ENCODE measurements around the gene PPA1.

Gene PPA1

DNA sequence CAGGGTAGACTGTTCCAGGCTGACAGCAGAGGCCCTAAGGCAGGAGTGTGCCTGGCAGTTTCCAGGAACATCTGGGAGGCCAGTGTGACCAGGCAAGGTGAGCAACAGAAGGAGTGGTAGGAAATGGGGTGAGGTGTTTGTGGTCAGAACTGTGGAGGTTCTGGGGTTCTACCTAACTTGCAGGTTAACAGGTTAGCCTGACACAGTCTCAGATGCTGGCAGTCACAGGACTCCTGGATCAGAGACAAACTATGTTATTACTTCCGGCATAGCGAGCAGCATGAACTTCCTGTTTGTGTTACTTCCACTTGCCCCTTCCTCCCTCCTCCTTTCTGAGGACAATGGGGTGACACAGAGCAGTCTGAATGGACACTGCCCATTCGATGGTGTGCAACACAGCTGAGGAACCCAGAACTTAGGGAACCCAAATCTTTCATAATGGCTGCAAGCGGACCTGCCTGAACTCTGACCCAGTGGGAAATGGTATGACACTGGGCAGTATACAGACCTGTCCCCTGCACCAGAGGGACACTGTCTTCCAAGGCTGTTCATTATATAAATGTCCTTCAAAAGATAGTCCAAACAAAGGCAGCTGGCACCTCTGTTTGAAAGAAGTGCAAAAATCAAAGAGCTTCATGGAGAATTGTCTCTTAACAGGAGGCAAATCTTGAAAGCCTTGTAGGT, 59.0 kb downstream of the PPA1 start:
- Histone ChIP-seq H3K4me1 (ENCODE audit: control insufficient read depth, insufficient read depth, low read length) (no peaks in the 10 kb centered on the region), H3K27me3 (ENCODE audit: control insufficient read depth, insufficient read depth, low read length, poor library complexity, severe bottlenecking) (no peaks in the 10 kb centered on the region), H3K27ac (ENCODE audit: insufficient read depth, low read depth, low read length, poor library complexity, severe bottlenecking) (no peak overlapping the region), H3K9me3 (ENCODE audit: control insufficient read depth, low read length) (no peaks in the 10 kb centered on the region), H3K4me3 (ENCODE audit: insufficient read depth, low read depth, low read length) (no peak overlapping the region), H3K36me3 (ENCODE audit: control insufficient read depth, insufficient read depth, low read length) (no peaks in the 10 kb centered on the region)
- WGBS, 2 experiments, result 92 to 93% methylated on average over 4 of the region's 4 CpGs

DNA sequence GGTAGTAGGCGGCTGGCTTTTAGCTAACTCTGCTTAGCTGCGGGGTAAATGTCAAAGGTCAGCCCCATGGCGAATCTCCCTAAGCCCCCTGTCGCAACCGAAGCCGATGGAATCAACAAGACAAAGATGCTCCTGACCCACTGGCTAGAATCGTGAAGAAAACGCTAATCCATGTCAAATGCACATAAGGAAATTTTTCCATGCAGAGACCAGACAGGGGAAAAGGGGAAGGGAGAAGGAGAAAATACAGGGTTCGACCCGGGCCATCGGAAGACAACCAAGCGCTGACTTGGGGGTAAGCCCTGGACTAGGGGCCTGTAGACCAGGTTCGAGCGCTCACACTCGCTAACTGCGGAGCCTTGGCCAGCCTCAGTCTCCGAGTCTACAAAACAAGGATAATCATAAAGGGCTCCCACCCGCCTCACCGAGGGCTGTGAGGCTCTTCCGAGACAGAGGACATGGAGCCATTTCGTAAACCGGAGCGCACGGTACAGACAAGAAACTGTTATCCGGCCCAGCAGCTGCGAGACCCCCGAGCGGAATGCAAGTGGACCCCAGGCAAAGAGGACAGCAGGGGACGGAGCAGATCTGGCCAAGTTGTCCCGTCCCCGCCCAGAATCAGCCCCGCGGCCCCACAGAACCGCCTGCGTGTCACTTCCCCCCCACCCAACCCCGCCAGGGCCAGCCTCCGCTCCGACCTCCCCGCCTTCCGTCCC, 63.4 kb downstream of the PPA1 start:
- peak overlapping the region; percentile 93 for H3K27ac ChIP-seq (ENCODE audit: insufficient read depth, low read depth, low read length, poor library complexity, severe bottlenecking)
- H3K4me1 ChIP-seq (ENCODE audit: control insufficient read depth, insufficient read depth, low read length), result peaks cover 7% of the 10 kb centered on the region
- no peaks in the 10 kb centered on the region for H3K9me3 ChIP-seq (ENCODE audit: control insufficient read depth, low read length)
- H3K4me3 ChIP-seq (ENCODE audit: insufficient read depth, low read depth, low read length), result peak overlapping the region; percentile 99
- WGBS, 2 experiments, result 0 to 1% methylated on average over 39 of the region's 40 CpGs
- no peaks in the 10 kb centered on the region for H3K27me3 ChIP-seq (ENCODE audit: control insufficient read depth, insufficient read depth, low read length, poor library complexity, severe bottlenecking)
- peaks cover 5% of the 10 kb centered on the region for H3K36me3 ChIP-seq (ENCODE audit: control insufficient read depth, insufficient read depth, low read length)

DNA sequence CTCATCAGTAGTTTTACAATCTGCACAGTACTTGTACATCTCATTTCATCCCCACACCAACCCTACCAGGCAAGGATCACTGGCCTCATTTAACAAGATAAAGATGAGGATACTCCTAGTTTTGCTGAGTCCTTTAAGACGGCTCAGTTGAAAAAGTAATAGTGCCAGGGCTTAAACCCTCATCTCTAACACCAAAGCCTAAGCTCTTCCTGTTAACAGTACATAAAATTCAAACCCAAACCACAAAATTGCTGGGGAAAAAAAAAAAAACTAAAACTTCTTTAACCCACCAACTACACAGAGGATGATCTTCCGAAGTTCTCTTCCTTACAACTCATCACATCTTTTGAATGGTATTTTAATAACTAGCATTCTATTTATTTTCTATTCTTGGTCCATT, 64.2 kb downstream of the PPA1 start:
- no peaks in the 10 kb centered on the region for H3K9me3 ChIP-seq (ENCODE audit: control insufficient read depth, low read length)
- peaks cover 9% of the 10 kb centered on the region for H3K36me3 ChIP-seq (ENCODE audit: control insufficient read depth, insufficient read depth, low read length)
- peak overlapping the region; percentile 99 for H3K4me3 ChIP-seq (ENCODE audit: insufficient read depth, low read depth, low read length)
- peaks cover 7% of the 10 kb centered on the region for H3K4me1 ChIP-seq (ENCODE audit: control insufficient read depth, insufficient read depth, low read length)
- 78 to 79% methylated on average over 2 of the region's 2 CpGs for WGBS, 2 experiments
- H3K27ac ChIP-seq (ENCODE audit: insufficient read depth, low read depth, low read length, poor library complexity, severe bottlenecking), result no peak overlapping the region
- no peaks in the 10 kb centered on the region for H3K27me3 ChIP-seq (ENCODE audit: control insufficient read depth, insufficient read depth, low read length, poor library complexity, severe bottlenecking)

GRCh38 chr10:70167246-70167645, 66.0 kb downstream of the PPA1 start:
- 95 to 97% methylated on average over 7 of the region's 7 CpGs for WGBS, 2 experiments
- Histone ChIP-seq H3K4me3 (ENCODE audit: insufficient read depth, low read depth, low read length) (no peak overlapping the region), H3K4me1 (ENCODE audit: control insufficient read depth, insufficient read depth, low read length) (peaks cover 14% of the 10 kb centered on the region), H3K27me3 (ENCODE audit: control insufficient read depth, insufficient read depth, low read length, poor library complexity, severe bottlenecking) (no peaks in the 10 kb centered on the region), H3K9me3 (ENCODE audit: control insufficient read depth, low read length) (no peaks in the 10 kb centered on the region), H3K27ac (ENCODE audit: insufficient read depth, low read depth, low read length, poor library complexity, severe bottlenecking) (no peak overlapping the region), H3K36me3 (ENCODE audit: control insufficient read depth, insufficient read depth, low read length) (peaks cover 10% of the 10 kb centered on the region)

- no peak overlapping the region for H3K27ac ChIP-seq (ENCODE audit: insufficient read depth, low read depth, low read length, poor library complexity, severe bottlenecking)
- no peaks in the 10 kb centered on the region for H3K9me3 ChIP-seq (ENCODE audit: control insufficient read depth, low read length)
- H3K4me1 ChIP-seq (ENCODE audit: control insufficient read depth, insufficient read depth, low read length), result peaks cover 14% of the 10 kb centered on the region
- H3K36me3 ChIP-seq (ENCODE audit: control insufficient read depth, insufficient read depth, low read length), result peaks cover 10% of the 10 kb centered on the region
- H3K27me3 ChIP-seq (ENCODE audit: control insufficient read depth, insufficient read depth, low read length, poor library complexity, severe bottlenecking), result no peaks in the 10 kb centered on the region
- WGBS, 2 experiments, result 93 to 96% methylated on average over 3 of the region's 3 CpGs
- no peak overlapping the region for H3K4me3 ChIP-seq (ENCODE audit: insufficient read depth, low read depth, low read length)
These were observed 66.8 kb downstream of the PPA1 start for GRCh38 chr10:70166394-70166793.

DNA sequence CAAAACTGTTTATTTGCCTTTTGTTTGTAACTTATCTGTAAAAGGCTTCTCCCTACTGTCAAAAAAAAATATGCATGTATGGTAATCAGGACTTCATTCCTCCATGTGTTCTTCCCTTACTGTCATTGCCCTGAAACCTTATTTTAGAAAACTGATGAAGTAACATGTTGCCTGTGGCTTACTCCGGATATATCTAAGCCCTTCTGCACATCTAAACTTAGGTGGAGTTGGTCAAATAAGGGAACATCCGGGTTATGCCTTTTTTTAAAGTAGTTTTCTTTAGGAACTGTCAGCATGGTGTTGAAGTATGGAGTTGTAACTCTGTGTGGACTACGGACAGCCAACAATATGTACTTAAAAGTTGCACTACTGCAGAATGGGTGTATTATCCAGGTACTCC, 69.1 kb downstream of the PPA1 start:
- H3K4me3 ChIP-seq (ENCODE audit: insufficient read depth, low read depth, low read length), result no peak overlapping the region
- H3K9me3 ChIP-seq (ENCODE audit: control insufficient read depth, low read length), result no peaks in the 10 kb centered on the region
- H3K36me3 ChIP-seq (ENCODE audit: control insufficient read depth, insufficient read depth, low read length), result peaks cover 10% of the 10 kb centered on the region
- no peak overlapping the region for H3K27ac ChIP-seq (ENCODE audit: insufficient read depth, low read depth, low read length, poor library complexity, severe bottlenecking)
- H3K27me3 ChIP-seq (ENCODE audit: control insufficient read depth, insufficient read depth, low read length, poor library complexity, severe bottlenecking), result no peaks in the 10 kb centered on the region
- peaks cover 14% of the 10 kb centered on the region for H3K4me1 ChIP-seq (ENCODE audit: control insufficient read depth, insufficient read depth, low read length)
- 93 to 96% methylated on average over 3 of the region's 3 CpGs for WGBS, 2 experiments

GRCh38 chr10:70163448-70163847, 69.8 kb downstream of the PPA1 start:
- Histone ChIP-seq H3K27ac (ENCODE audit: insufficient read depth, low read depth, low read length, poor library complexity, severe bottlenecking) (no peak overlapping the region), H3K4me1 (ENCODE audit: control insufficient read depth, insufficient read depth, low read length) (peaks cover 7% of the 10 kb centered on the region), H3K4me3 (ENCODE audit: insufficient read depth, low read depth, low read length) (no peak overlapping the region), H3K9me3 (ENCODE audit: control insufficient read depth, low read length) (no peaks in the 10 kb centered on the region), H3K27me3 (ENCODE audit: control insufficient read depth, insufficient read depth, low read length, poor library complexity, severe bottlenecking) (no peaks in the 10 kb centered on the region), H3K36me3 (ENCODE audit: control insufficient read depth, insufficient read depth, low read length) (peaks cover 10% of the 10 kb centered on the region)
- WGBS, 2 experiments, result 93 to 95% methylated on average over 4 of the region's 4 CpGs

- H3K36me3 ChIP-seq (ENCODE audit: control insufficient read depth, insufficient read depth, low read length), result peaks cover 10% of the 10 kb centered on the region
- peaks cover 7% of the 10 kb centered on the region for H3K4me1 ChIP-seq (ENCODE audit: control insufficient read depth, insufficient read depth, low read length)
- no peak overlapping the region for H3K27ac ChIP-seq (ENCODE audit: insufficient read depth, low read depth, low read length, poor library complexity, severe bottlenecking)
- H3K4me3 ChIP-seq (ENCODE audit: insufficient read depth, low read depth, low read length), result no peak overlapping the region
- H3K27me3 ChIP-seq (ENCODE audit: control insufficient read depth, insufficient read depth, low read length, poor library complexity, severe bottlenecking), result no peaks in the 10 kb centered on the region
- H3K9me3 ChIP-seq (ENCODE audit: control insufficient read depth, low read length), result no peaks in the 10 kb centered on the region
- 85 to 87% methylated on average over 1 of the region's 1 CpG for WGBS, 2 experiments
These were observed 70.4 kb downstream of the PPA1 start for GRCh38 chr10:70162892-70163201.

DNA sequence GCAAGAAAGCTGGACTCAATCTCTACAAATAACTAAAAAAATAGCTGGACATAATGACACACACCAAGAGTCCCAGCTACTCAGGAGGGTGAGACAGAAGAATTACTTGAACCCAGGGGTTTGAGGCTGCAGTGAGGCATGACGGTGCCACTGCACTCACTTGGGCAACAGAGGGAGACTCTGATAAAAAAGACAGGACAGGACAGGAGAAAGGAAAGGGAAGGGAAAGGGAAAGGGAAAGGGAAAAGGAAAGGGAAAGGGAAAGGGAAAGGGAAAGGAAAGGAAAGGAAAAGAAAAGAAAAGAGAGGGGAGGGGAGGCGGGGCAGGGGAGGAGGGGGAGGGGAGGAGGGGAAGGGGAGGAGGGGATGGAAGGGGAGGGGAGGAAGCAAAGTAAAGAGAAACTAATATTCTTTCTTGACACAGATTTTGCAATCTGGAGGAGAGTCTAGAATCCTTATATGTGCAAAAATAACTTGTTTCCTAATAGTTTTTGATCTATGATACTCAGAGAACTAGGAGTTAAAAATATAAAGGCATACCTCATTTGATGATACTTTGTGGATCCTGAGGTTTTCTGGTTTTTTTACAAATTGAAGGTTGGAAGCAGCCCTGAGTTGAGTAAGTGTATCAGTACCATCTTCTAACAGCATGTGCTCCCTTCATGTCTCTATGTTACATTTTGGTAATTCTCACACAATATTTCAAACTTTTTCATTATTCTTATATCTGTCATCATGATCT, 70.9 kb downstream of the PPA1 start:
- no peak overlapping the region for H3K27ac ChIP-seq (ENCODE audit: insufficient read depth, low read depth, low read length, poor library complexity, severe bottlenecking)
- peaks cover 7% of the 10 kb centered on the region for H3K4me1 ChIP-seq (ENCODE audit: control insufficient read depth, insufficient read depth, low read length)
- no peak overlapping the region for H3K4me3 ChIP-seq (ENCODE audit: insufficient read depth, low read depth, low read length)
- H3K27me3 ChIP-seq (ENCODE audit: control insufficient read depth, insufficient read depth, low read length, poor library complexity, severe bottlenecking), result no peaks in the 10 kb centered on the region
- H3K9me3 ChIP-seq (ENCODE audit: control insufficient read depth, low read length), result no peaks in the 10 kb centered on the region
- 80 to 93% methylated on average over 1 of the region's 2 CpGs for WGBS, 2 experiments
- H3K36me3 ChIP-seq (ENCODE audit: control insufficient read depth, insufficient read depth, low read length), result peaks cover 10% of the 10 kb centered on the region

DNA sequence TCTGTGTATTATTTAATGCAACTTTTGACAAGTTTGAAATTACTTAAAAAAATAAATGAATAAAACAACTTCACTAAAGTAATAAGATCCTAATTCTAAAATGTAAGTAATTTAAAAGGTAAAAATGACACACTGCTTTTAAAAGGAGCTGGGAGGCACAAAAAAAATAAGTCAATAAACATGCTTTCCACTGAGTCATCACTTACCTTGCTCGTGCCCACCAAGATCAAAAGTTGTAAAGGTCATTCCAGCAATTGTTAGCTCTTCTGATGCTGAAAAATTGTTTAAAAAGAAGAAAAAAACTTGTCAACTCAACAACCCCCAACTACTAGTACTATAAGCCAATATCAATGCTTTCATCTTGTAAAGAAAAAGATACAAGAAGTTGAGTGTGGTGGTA, 72.4 kb downstream of the PPA1 start:
- no peak overlapping the region for H3K27ac ChIP-seq (ENCODE audit: insufficient read depth, low read depth, low read length, poor library complexity, severe bottlenecking)
- H3K9me3 ChIP-seq (ENCODE audit: control insufficient read depth, low read length), result no peaks in the 10 kb centered on the region
- WGBS, 2 experiments, result 84 to 100% methylated on average over 1 of the region's 1 CpG

More for the DNA sequence above, 72.4 kb downstream of the PPA1 start:
- Histone ChIP-seq H3K27me3 (ENCODE audit: control insufficient read depth, insufficient read depth, low read length, poor library complexity, severe bottlenecking) (no peaks in the 10 kb centered on the region), H3K4me3 (ENCODE audit: insufficient read depth, low read depth, low read length) (no peak overlapping the region), H3K4me1 (ENCODE audit: control insufficient read depth, insufficient read depth, low read length) (peaks cover 7% of the 10 kb centered on the region), H3K36me3 (ENCODE audit: control insufficient read depth, insufficient read depth, low read length) (peaks cover 17% of the 10 kb centered on the region)

All from ectodermal cell (in vitro differentiated cells).